ENCODE data around the gene NRIP1. TPM values are rescaled to one million over a fixed set of nuclear protein-coding genes. Genes with fewer than 3 reads are reported as not detected.
"Not testable (repeated sequence)": the region's sequence is repeated elsewhere in the genome, so short reads cannot be mapped to it uniquely, and the experiment has no call there.

NRIP1 gene
- total and polyA plus RNA-seq, 12 donors: 8.0 to 75.8 (median 46.0) TPM

DNA sequence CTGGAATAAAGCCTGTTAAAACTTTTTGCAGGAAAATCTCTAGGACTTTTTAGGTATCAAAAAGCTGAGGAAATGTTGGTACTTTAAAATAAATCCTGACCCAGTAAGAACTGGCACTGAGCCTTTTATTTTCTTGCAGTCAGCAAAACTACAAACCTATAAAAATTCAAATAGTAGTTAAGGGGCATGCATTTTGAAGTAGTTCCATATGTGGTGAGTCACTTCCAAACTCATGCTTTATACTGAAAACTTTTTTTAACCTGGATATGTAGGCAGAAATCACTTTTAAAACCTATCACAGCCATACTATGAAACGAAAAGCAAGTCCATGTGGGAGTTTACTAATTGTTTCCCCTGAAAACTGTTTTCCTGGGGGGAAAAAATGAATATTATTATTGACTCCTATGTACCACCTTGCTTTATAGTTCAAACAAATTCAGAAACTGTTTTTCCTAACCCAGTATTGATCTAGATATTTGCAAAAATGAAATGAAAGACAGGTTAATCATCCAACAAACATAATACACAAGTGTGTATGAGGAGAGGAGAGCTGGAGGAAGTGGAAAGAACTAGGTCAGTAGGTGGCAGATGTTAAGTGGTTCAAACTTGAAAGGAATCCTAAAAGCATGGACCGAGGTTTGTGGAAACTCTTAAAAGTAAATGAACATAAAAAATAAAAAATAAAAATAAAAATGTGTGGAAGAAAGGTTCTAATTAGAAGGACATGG lies 30.5 kb downstream of the NRIP1 start:
- 25 to 38% (median 31%) methylated on average over 2 of the region's 2 CpGs for WGBS, 4 donors
- no peak for DNase-seq
- Histone ChIP-seq H3K4me1 (replicated peaks in 1 of 2) (peaks cover 6 to 16% of the 10 kb centered on the region in 2 donors), H3K4me3 (no peak overlapping the region), H3K27ac (no peak overlapping the region), H3K27me3 (no peaks in the 10 kb centered on the region), H3K9me3 (replicated peaks in 1 of 3) (no peaks in the 10 kb centered on the region), H3K36me3 (replicated peaks in 1 of 2) (no peaks in the 10 kb centered on the region)
- intact Hi-C loops (cut with DNase I): no loop called here
- TF ChIP-seq, protein P1, sequence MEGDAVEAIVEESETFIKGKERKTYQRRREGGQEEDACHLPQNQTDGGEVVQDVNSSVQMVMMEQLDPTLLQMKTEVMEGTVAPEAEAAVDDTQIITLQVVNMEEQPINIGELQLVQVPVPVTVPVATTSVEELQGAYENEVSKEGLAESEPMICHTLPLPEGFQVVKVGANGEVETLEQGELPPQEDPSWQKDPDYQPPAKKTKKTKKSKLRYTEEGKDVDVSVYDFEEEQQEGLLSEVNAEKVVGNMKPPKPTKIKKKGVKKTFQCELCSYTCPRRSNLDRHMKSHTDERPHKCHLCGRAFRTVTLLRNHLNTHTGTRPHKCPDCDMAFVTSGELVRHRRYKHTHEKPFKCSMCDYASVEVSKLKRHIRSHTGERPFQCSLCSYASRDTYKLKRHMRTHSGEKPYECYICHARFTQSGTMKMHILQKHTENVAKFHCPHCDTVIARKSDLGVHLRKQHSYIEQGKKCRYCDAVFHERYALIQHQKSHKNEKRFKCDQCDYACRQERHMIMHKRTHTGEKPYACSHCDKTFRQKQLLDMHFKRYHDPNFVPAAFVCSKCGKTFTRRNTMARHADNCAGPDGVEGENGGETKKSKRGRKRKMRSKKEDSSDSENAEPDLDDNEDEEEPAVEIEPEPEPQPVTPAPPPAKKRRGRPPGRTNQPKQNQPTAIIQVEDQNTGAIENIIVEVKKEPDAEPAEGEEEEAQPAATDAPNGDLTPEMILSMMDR (IDR thresholded peaks at IDR 0.05): no peak
- no peak for TF ChIP-seq POLR2A (IDR thresholded peaks at IDR 0.05)

DNA sequence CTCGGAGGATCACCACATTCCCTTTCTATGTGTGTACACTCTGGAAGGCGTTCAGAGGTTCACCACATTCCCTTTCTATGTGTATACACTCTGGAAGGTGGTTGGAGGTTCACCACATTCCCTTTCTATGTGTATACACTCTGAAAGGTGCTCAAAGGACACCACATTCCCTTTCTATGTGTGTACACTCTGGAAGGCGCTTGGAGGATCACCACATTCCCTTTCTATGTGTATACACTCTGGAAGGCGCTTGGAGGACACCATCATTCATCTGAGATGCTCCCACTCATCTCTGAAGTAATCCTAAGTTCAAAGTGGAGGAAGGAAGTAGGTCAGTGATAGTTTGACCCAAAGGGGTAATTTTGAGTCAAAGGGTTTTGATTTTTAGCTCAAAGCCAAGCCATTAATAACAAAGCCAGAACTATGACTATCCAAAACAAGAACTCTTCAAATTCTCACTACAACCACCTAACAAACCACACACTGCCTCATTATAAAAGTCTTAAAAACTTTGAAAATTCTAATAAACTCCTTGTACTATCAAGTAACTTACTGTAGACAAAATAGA lies 32.9 kb downstream of the NRIP1 start:
- TF ChIP-seq, protein P1 (IDR thresholded peaks at IDR 0.05): no peak
- TF ChIP-seq POLR2A (IDR thresholded peaks at IDR 0.05): no peak
- peaks cover 6 to 21% of the 10 kb centered on the region in 2 donors for H3K4me1 ChIP-seq (replicated peaks in 1 of 2)
- 80 to 95% (median 92%) methylated on average over 3 to 4 of the region's 4 CpGs for WGBS, 4 donors
- no peak overlapping the region for H3K4me3 ChIP-seq
- intact Hi-C loops (cut with DNase I): no loop called here
- no peak for DNase-seq
- no peaks in the 10 kb centered on the region for H3K36me3 ChIP-seq (replicated peaks in 1 of 2)
- no peaks in the 10 kb centered on the region for H3K27me3 ChIP-seq
- no peak overlapping the region for H3K27ac ChIP-seq
- H3K9me3 ChIP-seq (replicated peaks in 1 of 3): no peaks in the 10 kb centered on the region

DNA sequence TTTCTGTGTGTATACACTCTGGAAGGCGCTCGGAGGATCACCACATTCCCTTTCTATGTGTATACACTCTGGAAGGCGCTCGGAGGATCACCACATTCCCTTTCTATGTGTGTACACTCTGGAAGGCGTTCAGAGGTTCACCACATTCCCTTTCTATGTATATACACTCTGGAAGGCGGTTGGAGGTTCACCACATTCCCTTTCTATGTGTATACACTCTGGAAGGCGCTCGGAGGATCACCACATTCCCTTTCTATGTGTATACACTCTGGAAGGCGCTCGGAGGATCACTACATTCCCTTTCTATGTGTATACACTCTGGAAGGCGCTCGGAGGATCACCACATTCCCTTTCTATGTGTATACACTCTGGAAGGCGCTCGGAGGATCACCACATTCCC lies 33.4 kb downstream of the NRIP1 start:
- H3K36me3 ChIP-seq (replicated peaks in 1 of 2); intact Hi-C loops (cut with DNase I); H3K27me3 ChIP-seq; DNase-seq; H3K9me3 ChIP-seq (replicated peaks in 1 of 3); H3K4me3 ChIP-seq; H3K27ac ChIP-seq: not testable (repeated sequence)
- peaks cover 6 to 21% of the 10 kb centered on the region in 2 donors for H3K4me1 ChIP-seq (replicated peaks in 1 of 2)
- 84 to 97% (median 92%) methylated on average over 8 to 14 of the region's 14 CpGs for WGBS, 4 donors

DNA sequence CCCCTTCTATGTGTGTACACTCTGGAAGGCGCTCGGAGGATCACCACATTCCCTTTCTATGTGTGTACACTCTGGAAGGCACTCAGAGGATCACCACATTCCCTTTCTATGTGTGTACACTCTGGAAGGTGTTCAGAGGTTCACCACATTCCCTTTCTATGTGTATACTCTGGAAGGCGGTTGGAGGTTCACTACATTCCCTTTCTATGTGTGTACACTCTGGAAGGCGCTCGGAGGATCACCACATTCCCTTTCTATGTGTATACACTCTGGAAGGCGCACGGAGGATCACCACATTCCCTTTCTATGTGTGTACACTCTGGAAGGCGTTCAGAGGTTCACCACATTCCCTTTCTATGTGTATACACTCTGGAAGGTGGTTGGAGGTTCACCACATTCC lies 33.9 kb downstream of the NRIP1 start:
- intact Hi-C loops (cut with DNase I): not testable (repeated sequence)
- WGBS, 4 donors: 91 to 97% (median 94%) methylated on average over 7 to 8 of the region's 8 CpGs

DNA sequence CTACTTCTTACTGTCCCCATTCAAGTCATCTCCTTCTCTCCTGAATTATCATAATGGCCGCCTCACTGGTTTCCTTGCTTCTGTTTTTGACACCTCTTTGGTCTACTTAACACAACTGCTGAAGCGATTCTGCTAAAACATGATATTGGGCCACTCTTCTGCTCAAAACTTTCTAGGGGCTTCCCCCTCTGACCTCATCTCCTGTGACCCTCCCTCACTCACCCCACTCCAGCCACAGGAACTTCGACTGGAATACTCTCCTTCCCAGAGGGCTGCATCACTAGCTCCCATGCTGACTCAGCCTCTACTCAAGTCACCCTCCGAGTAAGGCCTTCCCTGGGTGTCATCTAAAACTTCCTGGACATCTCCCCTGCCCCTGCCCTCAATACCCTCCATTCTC lies 35.7 kb downstream of the NRIP1 start:
- Histone ChIP-seq H3K4me1 (replicated peaks in 1 of 2) (peaks cover 2 to 10% of the 10 kb centered on the region in 2 donors), H3K4me3 (no peak overlapping the region), H3K27ac (no peak overlapping the region), H3K36me3 (replicated peaks in 1 of 2) (no peaks in the 10 kb centered on the region), H3K9me3 (replicated peaks in 1 of 3) (no peaks in the 10 kb centered on the region), H3K27me3 (no peaks in the 10 kb centered on the region)
- intact Hi-C loops (cut with DNase I): no loop called here
- 80 to 85% (median 81%) methylated on average over 4 of the region's 4 CpGs for WGBS, 4 donors
- TF ChIP-seq, protein P1 (IDR thresholded peaks at IDR 0.05): no peak
- no peak for TF ChIP-seq POLR2A (IDR thresholded peaks at IDR 0.05)
- DNase-seq: no peak

More for the DNA sequence above, 33.9 kb downstream of the NRIP1 start:
- H3K9me3 ChIP-seq (replicated peaks in 1 of 3); H3K4me3 ChIP-seq; H3K27me3 ChIP-seq; H3K27ac ChIP-seq; H3K36me3 ChIP-seq (replicated peaks in 1 of 2); DNase-seq: not testable (repeated sequence)
- H3K4me1 ChIP-seq (replicated peaks in 1 of 2): peaks cover 6 to 21% of the 10 kb centered on the region in 2 donors
